Measurements from ENCODE around the gene RTF2. TPM values are rescaled to one million over a fixed set of nuclear protein-coding genes. Genes with fewer than 3 reads are reported as not detected.

Gene RTF2
- total and polyA plus RNA-seq, 2 experiments from 2014 or later = 28.2 to 53.7 TPM

- peaks cover 35% of the 10 kb centered on the region for H3K27me3 Mint-ChIP-seq (ENCODE audit: insufficient read depth, low read depth, poor library complexity)
- no peak overlapping the region for H3K27ac Mint-ChIP-seq
These were observed 46.2 kb upstream of the RTF2 start for GRCh38 chr20:56422076-56422823.

More at GRCh38 chr20:56422076-56422823, 46.2 kb upstream of the RTF2 start:
- no peaks in the 10 kb centered on the region for H3K4me1 ChIP-seq (ENCODE audit: insufficient read depth)
- ATAC-seq (no peak), DNase-seq (ENCODE audit: low spot score) (no peak)
- H4K20me1 ChIP-seq (replicated peaks; ENCODE audit: insufficient read depth) = no peaks in the 10 kb centered on the region
- H3K27ac ChIP-seq (ENCODE audit: low read depth) = no peak overlapping the region
- H3K4me2 ChIP-seq = peak overlapping the region; percentile 44; the same call in 1 of the 2 replicates
- peaks cover 16% of the 10 kb centered on the region; the same call in 1 of the 2 replicates for H3K27me3 ChIP-seq (ENCODE audit: insufficient read depth)
- H3K4me3 ChIP-seq = no peak overlapping the region
- Mint-ChIP-seq H3K4me3 (no peak overlapping the region), H3K4me1 (peaks cover 15% of the 10 kb centered on the region), H3K9me3 (no peaks in the 10 kb centered on the region), H3K36me3 (ENCODE audit: low read depth) (no peaks in the 10 kb centered on the region)
- no peaks in the 10 kb centered on the region for H3F3A ChIP-seq (replicated peaks; ENCODE audit: low read depth)
- no peaks in the 10 kb centered on the region for H3K79me2 ChIP-seq (replicated peaks; ENCODE audit: insufficient read depth)
- no peak for TF ChIP-seq EZH2 (IDR thresholded peaks at IDR 0.05; ENCODE audit: low read depth, unreplicated experiment)
- TF ChIP-seq JUNB (IDR thresholded peaks at IDR 0.05; ENCODE audit: unreplicated experiment) = no peak
- TF ChIP-seq REST (IDR thresholded peaks at IDR 0.05; ENCODE audit: unreplicated experiment) = no peak
- TF ChIP-seq ETS1 (IDR thresholded peaks at IDR 0.05) = no peak
- TF ChIP-seq ZNF462 (CRISPR knock-in tag; IDR thresholded peaks at IDR 0.05) = no peak
- TF ChIP-seq EZH2phosphoT487 (IDR thresholded peaks at IDR 0.05; ENCODE audit: unreplicated experiment) = no peak
- TF ChIP-seq STAT1 (IDR thresholded peaks at IDR 0.05; ENCODE audit: unreplicated experiment) = no peak
- TF ChIP-seq CTCF (conservative IDR thresholded peaks at IDR 0.05; ENCODE audit: low read depth in 2 of 2) = no peak
- TF ChIP-seq ZNF331 (CRISPR knock-in tag; IDR thresholded peaks at IDR 0.05; ENCODE audit: low read depth) = no peak
- no peak for TF ChIP-seq NANOG (IDR thresholded peaks at IDR 0.05; ENCODE audit: borderline replicate concordance)
- no peak for TF ChIP-seq ZNF114 (CRISPR knock-in tag; IDR thresholded peaks at IDR 0.05)
- TF ChIP-seq POLR2AphosphoS5 (IDR thresholded peaks at IDR 0.05; ENCODE audit: low read depth) = no peak
- H3K9me2 ChIP-seq (ENCODE audit: insufficient read depth) = no peaks in the 10 kb centered on the region
- H3K36me3 ChIP-seq (ENCODE audit: insufficient read depth) = no peaks in the 10 kb centered on the region
- H2AFZ ChIP-seq = no peak overlapping the region
